AG10803 (cell line): ENCODE measurements around the gene TLE1.

Experiments
- DNase-seq: peaks from one replicate; pipeline ENCODE4 v3.0.0; 2010; ENCODE audit warnings: low read depth
- H3K4me3 ChIP-seq: 2 replicates; pipeline ENCODE4 v1.5.1; 2011; ENCODE audit warnings: mild to moderate bottlenecking, low read length, control low read depth
- CTCF ChIP-seq: conservative IDR thresholded peaks from 2 replicates; pipeline ENCODE4 v1.5.1; 2011; ENCODE audit warnings: mild to moderate bottlenecking, low read length, control low read depth, inconsistent platforms

Gene TLE1

GRCh38 chr9:81684635-81685034, 4.7 kb downstream of the TLE1 start:
- no peak for DNase-seq
- H3K4me3 ChIP-seq = no peak overlapping the region
- TF ChIP-seq CTCF = no peak

- no peak for TF ChIP-seq CTCF
- H3K4me3 ChIP-seq = no peak overlapping the region
- DNase-seq = no peak
These were observed 5.6 kb downstream of the TLE1 start for GRCh38 chr9:81683704-81684103.

- no peak for TF ChIP-seq CTCF
- no peak overlapping the region for H3K4me3 ChIP-seq
- DNase-seq = no peak
These were observed 6.1 kb downstream of the TLE1 start for GRCh38 chr9:81683238-81683637.

- no peak for TF ChIP-seq CTCF
- no peak overlapping the region for H3K4me3 ChIP-seq
- DNase-seq = no peak
These were observed 6.5 kb downstream of the TLE1 start for GRCh38 chr9:81682797-81683196.

GRCh38 chr9:81682177-81682576, 7.2 kb downstream of the TLE1 start:
- TF ChIP-seq CTCF = no peak
- DNase-seq = no peak
- no peak overlapping the region for H3K4me3 ChIP-seq

GRCh38 chr9:81680506-81680905, 8.8 kb downstream of the TLE1 start:
- TF ChIP-seq CTCF = no peak
- DNase-seq = no peak
- H3K4me3 ChIP-seq = no peak overlapping the region

- no peak for DNase-seq
- H3K4me3 ChIP-seq = no peak overlapping the region
- TF ChIP-seq CTCF = no peak
These were observed 9.3 kb downstream of the TLE1 start for GRCh38 chr9:81680006-81680405.
